GM08714 (cell line): ENCODE measurements around the gene FURIN.
"Not testable (repeated sequence)": the region's sequence is repeated elsewhere in the genome, so short reads cannot be mapped to it uniquely, and the experiment has no call there.

Source experiments
- H3K4me3 ChIP-seq: fragments of 200-500 bp; sonication (Bioruptor generic); 2 replicates; pipeline ENCODE4 v1.5.1; 2014; ENCODE audit warnings: mild to moderate bottlenecking, low read length, inconsistent platforms
- ZNF274 ChIP-seq: IDR thresholded peaks from 2 replicates; pipeline ENCODE4 v1.6.1; 2012; ENCODE audit warnings: mild to moderate bottlenecking, low read depth, low read length

The FURIN gene

DNA sequence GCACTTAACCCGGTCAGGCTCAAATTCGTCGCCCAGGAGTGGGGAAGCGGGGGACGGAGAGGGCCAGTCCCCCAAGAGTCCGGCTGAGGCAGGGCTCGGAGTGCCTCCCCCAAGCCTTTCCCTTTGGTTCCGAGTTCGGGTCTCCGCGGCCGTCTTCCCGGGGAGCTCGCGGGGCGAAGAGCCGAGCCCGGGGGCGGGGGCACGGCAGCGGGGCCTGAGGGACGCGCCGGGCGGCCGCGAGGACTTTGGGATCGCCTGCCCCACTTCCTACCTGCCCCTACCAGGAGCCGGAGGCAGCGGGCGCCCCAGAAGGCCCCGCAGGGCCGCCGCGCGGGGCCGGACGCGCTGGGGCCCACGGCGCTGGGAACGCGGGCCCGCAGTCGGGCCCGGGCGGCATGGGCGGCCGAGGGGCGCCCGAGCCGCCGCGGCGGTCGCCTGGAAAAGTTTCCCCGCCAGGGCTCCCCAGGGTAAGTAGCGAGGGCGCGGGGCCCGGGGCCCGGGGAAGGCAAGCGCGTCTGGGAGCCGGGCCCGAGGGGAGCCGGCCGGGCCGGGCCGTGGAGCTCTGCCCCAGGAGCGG, 2.8 kb downstream of the FURIN start:
- peak overlapping the region; percentile 81 for H3K4me3 ChIP-seq
- no peak for TF ChIP-seq ZNF274

DNA sequence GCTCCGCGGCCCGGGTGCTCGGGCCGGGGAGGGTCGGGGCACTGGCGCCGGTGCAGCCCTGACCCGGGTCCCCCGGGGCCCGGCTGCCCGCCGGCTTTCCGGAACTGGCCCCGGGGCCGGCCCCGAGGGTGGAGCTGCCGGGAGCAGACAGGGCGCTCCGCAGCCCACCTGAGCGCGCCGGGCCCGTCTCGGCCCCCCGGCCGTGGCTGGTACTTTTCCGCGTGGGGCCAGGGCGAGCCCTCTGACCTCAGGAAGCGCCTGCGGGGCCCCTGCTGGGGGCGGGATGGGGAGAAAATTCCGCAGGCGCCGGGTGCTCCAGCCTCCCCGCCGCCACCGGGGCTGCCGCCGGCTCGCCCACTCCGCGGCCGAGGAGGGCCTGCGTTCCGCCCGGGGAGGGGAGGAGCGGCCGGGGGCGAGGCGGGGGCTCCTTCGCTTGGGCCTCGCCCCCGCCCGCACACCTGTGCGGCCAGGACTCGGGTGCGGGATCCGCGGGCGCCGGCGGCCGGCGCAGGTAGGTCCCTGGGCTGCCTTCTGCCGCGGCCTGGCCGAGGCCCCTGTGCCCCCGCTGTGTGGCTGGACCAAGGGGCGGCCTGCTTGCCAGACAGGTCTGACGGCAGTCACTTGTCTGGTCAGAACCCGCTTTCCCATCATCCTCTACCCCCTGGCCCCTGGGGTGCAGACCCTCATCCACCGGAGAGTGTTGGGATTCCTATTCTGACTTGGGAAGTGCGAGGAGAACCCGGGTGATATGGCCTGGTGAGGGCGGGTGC, 3.5 kb downstream of the FURIN start:
- H3K4me3 ChIP-seq = peak overlapping the region; percentile 81
- TF ChIP-seq ZNF274 = no peak

DNA sequence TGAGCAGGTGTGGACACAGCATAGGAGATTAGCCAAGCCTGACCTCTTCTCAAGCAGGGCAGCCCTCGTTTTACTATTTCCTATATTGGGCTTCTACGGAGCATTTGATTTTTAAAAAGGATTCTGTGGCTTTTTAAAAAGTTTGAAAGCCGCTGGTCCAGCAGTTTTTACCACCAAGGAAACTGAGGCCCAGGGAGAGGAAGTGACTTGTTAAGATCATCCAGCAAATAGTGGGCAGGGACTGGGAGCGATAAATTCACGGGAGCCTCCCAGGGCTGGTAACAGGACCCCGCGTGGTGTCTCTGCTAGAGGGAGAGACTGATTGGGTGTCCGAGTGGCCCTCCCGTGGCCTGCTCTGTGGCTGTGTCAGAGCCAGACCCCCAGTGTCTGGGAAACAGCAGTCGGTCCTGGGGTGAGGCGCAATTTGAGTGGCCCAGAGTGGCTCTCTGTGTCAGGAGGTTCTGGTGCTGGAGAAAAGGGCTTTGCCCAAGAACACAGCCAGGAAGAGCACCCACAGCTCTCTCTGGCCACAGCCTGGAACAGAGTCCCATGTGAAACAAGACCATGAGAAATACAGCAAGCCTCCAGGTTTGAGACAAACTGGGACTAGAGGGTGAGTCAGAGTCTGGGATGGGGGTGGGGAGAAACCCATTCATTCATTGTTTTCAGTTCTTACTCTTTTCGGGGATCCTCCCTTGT, 4.2 kb downstream of the FURIN start:
- H3K4me3 ChIP-seq = peak overlapping the region; percentile 81
- no peak for TF ChIP-seq ZNF274

DNA sequence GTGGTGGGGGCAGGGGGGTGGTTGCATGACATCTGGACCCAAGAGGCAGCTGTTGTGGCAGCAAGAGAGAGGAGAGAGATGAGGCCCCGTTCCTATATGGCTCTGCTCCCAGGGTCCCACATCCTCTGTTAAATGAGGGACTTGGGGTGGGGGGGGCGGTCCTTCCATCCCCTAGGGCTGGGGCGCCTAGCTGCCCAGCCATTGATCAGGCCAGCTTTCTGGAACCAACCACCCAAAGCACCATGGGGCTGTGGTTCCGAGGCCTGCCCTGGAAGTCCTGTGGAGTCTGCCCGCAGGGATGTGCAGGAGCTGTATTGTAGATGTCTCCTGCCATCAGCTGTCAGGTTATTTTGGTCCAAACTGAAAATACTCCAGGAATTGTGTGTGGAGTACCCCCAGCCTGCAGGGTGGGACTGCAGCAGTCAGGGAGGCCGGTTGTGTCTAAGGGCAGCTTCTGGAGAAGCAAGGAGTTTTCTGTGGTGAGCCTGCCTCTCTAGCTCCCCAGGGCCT, 5.2 kb downstream of the FURIN start:
- no peak overlapping the region for H3K4me3 ChIP-seq

DNA sequence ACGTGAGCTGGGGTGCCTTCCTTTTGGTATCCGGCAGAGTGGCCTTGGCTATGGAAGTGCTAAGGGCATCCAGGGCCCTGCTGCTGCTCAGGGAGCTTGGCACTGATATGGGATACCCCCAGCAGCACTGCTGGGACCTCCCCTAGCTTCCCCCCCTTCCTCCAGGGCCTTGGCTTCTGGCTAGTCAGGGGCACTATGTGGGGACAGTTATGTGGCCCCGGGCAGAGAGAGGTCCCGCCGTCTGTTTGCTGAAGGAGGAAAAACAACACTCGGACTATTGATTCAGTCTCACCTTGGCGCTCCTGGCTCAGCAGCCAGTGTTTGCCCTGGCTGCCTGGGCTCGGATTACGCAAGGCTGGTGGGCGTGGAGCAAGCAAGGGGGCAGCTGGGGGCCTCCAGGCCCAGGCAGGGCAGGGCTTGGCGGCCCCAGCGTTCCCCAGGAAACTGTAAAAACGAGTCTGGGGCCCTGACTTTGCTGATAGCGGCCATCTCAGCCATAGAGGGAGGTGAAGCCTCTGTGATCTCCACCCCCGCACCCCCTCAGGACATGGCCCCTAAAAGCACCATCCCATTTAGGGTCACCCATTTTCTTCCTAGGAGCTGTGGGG, 5.7 kb downstream of the FURIN start:
- TF ChIP-seq ZNF274 = no peak
- H3K4me3 ChIP-seq = no peak overlapping the region

More for the DNA sequence above, 5.2 kb downstream of the FURIN start:
- no peak for TF ChIP-seq ZNF274

DNA sequence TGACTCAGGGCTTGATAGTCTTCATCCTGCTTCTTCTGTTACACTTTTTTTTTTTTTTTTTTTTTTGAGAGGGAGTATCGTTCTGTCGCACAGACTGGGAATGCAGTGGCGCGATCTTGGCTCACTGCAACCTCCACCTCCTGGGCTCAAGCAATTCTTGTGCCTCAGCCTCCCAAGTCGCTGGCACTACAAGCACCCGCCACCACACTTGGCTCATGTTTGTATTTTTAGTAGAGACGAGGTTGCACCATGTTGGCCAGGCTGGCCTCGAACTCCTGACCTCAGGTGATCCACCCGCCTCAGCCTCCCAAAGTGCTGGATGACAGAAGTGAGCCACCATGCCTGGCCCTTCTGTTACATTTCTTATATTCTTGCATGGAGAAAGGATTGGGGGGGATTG, 6.6 kb downstream of the FURIN start:
- H3K4me3 ChIP-seq = not testable (repeated sequence)

DNA sequence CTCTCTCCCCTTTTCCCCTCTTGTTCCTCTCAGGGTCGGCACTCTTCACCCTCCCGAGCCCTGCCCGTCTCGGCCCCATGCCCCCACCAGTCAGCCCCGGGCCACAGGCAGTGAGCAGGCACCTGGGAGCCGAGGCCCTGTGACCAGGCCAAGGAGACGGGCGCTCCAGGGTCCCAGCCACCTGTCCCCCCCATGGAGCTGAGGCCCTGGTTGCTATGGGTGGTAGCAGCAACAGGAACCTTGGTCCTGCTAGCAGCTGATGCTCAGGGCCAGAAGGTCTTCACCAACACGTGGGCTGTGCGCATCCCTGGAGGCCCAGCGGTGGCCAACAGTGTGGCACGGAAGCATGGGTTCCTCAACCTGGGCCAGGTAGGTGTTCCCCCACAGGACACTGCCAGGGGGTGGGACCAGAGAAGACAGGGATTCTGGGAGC, 7.2 kb downstream of the FURIN start:
- TF ChIP-seq ZNF274 = no peak
- H3K4me3 ChIP-seq = no peak overlapping the region

DNA sequence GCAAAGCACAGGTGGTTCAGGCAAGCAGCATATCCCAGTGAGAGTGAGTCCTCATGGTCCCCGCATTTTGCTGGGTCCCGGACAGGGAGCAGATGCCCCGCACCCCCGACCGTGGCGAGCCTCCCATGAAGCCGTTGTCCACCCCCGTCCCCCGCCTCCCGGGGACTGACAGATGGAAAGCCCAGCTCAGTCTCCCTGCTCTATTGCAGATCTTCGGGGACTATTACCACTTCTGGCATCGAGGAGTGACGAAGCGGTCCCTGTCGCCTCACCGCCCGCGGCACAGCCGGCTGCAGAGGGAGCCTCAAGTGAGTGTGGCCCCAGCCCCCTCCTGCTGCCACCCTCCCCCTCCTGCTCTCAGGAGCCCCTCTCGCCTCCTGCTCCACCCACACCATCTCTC, 7.7 kb downstream of the FURIN start:
- no peak overlapping the region for H3K4me3 ChIP-seq
- no peak for TF ChIP-seq ZNF274

DNA sequence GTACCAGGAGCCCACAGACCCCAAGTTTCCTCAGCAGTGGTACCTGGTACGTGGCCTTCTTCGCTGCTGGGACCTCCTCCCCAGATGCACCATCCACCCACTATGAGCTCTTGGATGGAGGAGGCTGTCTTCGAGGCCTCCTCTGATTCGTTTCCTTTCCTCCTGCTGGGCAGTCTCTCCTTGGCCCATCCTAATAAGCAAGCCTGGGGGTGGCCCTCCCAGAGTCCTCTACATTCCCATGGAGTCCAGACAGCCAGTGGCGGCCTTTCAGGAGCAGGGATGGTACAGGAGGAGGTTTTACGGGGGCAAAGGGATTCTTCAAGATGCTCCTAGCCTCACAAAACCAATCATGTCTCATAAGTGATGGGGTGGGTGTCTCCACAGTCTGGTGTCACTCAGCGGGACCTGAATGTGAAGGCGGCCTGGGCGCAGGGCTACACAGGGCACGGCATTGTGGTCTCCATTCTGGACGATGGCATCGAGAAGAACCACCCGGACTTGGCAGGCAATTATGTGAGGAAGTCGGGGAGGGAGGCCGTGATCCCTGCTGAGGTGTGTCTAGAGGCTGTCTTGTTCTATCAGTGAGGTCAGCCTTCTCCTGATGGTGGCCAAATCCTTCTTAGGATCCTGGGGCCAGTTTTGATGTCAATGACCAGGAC, 8.3 kb downstream of the FURIN start:
- no peak overlapping the region for H3K4me3 ChIP-seq
- no peak for TF ChIP-seq ZNF274

DNA sequence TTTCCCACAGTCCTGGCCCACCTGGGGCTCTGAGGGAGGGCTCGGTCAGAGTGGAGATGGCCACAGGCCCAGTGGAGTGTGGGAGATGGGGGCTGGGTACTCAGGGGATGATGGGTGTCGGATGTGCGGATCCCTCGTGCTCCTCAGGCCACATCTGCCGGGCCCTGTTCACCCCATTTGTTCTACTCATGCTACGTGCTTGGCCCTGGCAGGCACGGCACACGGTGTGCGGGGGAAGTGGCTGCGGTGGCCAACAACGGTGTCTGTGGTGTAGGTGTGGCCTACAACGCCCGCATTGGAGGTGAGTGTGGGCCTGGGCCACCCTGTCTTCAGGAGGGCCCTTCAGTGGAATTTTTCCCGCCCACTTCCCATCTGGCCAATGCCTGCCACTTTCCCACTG, 8.9 kb downstream of the FURIN start:
- no peak for TF ChIP-seq ZNF274
- H3K4me3 ChIP-seq = no peak overlapping the region

DNA sequence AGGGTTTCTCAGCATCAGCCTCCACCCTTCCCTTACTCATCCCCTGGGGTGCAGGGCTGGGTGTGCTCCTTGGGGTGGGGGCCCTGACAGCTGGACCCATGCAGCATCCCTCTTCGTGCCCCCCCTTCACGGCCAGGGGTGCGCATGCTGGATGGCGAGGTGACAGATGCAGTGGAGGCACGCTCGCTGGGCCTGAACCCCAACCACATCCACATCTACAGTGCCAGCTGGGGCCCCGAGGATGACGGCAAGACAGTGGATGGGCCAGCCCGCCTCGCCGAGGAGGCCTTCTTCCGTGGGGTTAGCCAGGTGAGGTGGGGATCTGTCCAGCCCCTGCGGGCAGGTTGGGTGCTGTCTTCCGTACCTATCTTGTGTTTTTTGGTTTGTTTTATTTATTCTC, 9.6 kb downstream of the FURIN start:
- no peak for TF ChIP-seq ZNF274
- no peak overlapping the region for H3K4me3 ChIP-seq

DNA sequence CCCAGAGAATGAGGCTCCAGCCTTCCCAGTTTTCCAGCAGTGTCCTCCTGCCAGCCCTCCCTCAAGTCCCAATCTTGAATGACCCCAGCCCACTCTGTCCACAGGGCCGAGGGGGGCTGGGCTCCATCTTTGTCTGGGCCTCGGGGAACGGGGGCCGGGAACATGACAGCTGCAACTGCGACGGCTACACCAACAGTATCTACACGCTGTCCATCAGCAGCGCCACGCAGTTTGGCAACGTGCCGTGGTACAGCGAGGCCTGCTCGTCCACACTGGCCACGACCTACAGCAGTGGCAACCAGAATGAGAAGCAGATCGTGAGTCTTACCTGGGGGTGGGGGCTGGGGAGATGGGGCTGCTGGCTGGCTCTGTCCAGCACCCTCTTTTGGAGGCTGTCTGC, 10.3 kb downstream of the FURIN start:
- H3K4me3 ChIP-seq = no peak overlapping the region
- no peak for TF ChIP-seq ZNF274

DNA sequence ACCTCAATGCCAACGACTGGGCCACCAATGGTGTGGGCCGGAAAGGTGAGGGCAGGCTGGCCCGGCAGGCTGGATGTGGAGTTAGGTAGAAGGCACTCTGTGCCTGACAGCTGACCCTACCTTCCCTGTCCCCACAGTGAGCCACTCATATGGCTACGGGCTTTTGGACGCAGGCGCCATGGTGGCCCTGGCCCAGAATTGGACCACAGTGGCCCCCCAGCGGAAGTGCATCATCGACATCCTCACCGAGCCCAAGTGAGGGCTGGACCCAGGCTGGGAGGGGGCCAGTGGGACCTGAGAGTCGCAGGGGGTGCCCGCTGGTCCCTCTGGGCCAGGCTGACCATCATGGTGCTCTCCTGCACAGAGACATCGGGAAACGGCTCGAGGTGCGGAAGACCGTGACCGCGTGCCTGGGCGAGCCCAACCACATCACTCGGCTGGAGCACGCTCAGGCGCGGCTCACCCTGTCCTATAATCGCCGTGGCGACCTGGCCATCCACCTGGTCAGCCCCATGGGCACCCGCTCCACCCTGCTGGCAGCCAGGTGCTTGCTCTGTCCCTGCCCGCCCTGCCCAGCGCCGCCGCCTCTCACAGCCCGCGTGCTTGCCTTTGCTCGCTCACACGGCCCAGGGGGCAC, 11.5 kb downstream of the FURIN start:
- no peak overlapping the region for H3K4me3 ChIP-seq
- no peak for TF ChIP-seq ZNF274
